HepG2 (cell line): Measurements from ENCODE around the gene DIPK1B. TPM values are rescaled to one million over a fixed set of nuclear protein-coding genes. Genes with fewer than 3 reads are reported as not detected.

ENCODE experiments used
- ADNP ChIP-seq: sonication (generic); formaldehyde crosslinking; IDR thresholded peaks from 2 replicates; pipeline ENCODE4 v1.4.0; 2020; ENCODE audit warnings: missing genetic modification reagents
- ARNTL ChIP-seq: sonication (generic); formaldehyde crosslinking; IDR thresholded peaks from 2 replicates; pipeline ENCODE4 v1.4.0; 2020; ENCODE audit warnings: mild to moderate bottlenecking, missing genetic modification reagents
- ATM ChIP-seq: fragments of 450-650 bp; IDR thresholded peaks from 2 replicates; pipeline ENCODE4 v1.7.1; 2017; ENCODE audit warnings: mild to moderate bottlenecking, borderline replicate concordance
- EED ChIP-seq: sonication (generic); formaldehyde crosslinking; IDR thresholded peaks from 2 replicates; pipeline ENCODE4 v1.5.0; 2020; ENCODE audit warnings: mild to moderate bottlenecking, missing genetic modification reagents
- GFI1 ChIP-seq: sonication (generic); formaldehyde crosslinking; IDR thresholded peaks from 2 replicates; pipeline ENCODE4 v1.5.0; 2020; ENCODE audit warnings: missing genetic modification reagents, mild to moderate bottlenecking, borderline replicate concordance
- IRF1 ChIP-seq: sonication (generic); formaldehyde crosslinking; IDR thresholded peaks from 2 replicates; pipeline ENCODE4 v1.4.0; 2020; ENCODE audit warnings: low read depth, mild to moderate bottlenecking, missing genetic modification reagents
- JUND ChIP-seq: sonication (generic); formaldehyde crosslinking; IDR thresholded peaks from 2 replicates; pipeline ENCODE4 v1.8.0; 2022; ENCODE audit warnings: mild to moderate bottlenecking, missing genetic modification reagents
- MLXIP ChIP-seq: sonication (generic); formaldehyde crosslinking; IDR thresholded peaks from 2 replicates; pipeline ENCODE4 v1.9.0; 2021; ENCODE audit warnings: missing genetic modification reagents, borderline replicate concordance
- PAXIP1 ChIP-seq: sonication (generic); formaldehyde crosslinking; conservative IDR thresholded peaks from 2 replicates; pipeline ENCODE4 v1.4.0; 2020; ENCODE audit warnings: mild to moderate bottlenecking, missing genetic modification reagents, moderate library complexity
- REPIN1 ChIP-seq: sonication (generic); formaldehyde crosslinking; IDR thresholded peaks from 2 replicates; pipeline ENCODE4 v1.8.0; 2022; ENCODE audit warnings: missing genetic modification reagents, low read depth, mild to moderate bottlenecking, borderline replicate concordance
- RFX5 ChIP-seq: IDR thresholded peaks from 2 replicates; pipeline ENCODE4 v1.6.1; 2011; ENCODE audit warnings: low read depth, low read length, improper control_type of control experiment
- SALL1 ChIP-seq: sonication (generic); formaldehyde crosslinking; IDR thresholded peaks from 2 replicates; pipeline ENCODE4 v1.8.0; 2022; ENCODE audit warnings: mild to moderate bottlenecking, missing genetic modification reagents
- TIGD3 ChIP-seq: sonication (generic); formaldehyde crosslinking; IDR thresholded peaks from 2 replicates; pipeline ENCODE4 v1.5.1; 2020; ENCODE audit warnings: mild to moderate bottlenecking, missing genetic modification reagents, borderline replicate concordance
- ZNF276 ChIP-seq: sonication (generic); formaldehyde crosslinking; IDR thresholded peaks from 2 replicates; pipeline ENCODE4 v1.4.0; 2020; ENCODE audit warnings: mild to moderate bottlenecking, low read depth, missing genetic modification reagents
- ZNF282 ChIP-seq: fragments of 450-650 bp; IDR thresholded peaks from 2 replicates; pipeline ENCODE4 v1.6.1; 2018; ENCODE audit not compliant: partially characterized antibody
- ZNF598 ChIP-seq: sonication (generic); formaldehyde crosslinking; IDR thresholded peaks from 2 replicates; pipeline ENCODE4 v1.5.1; 2020; ENCODE audit warnings: mild to moderate bottlenecking, missing genetic modification reagents, borderline replicate concordance
- ZNF704 ChIP-seq: sonication (generic); formaldehyde crosslinking; IDR thresholded peaks from 2 replicates; pipeline ENCODE4 v1.8.1; 2023; ENCODE audit warnings: mild to moderate bottlenecking, inconsistent platforms, moderate library complexity, missing genetic modification reagents, borderline replicate concordance
- polyA plus RNA-seq, 8 experiments: library from polyadenylated mRNA; depleted of rRNA in 3 of 8; stranded (reverse) in 7 of 8; unstranded in 1 of 8; fragments of >200 nt; fragmentation: Illumina TruSeq in 4 of 8; extraction: Trizol in 4 of 8; gene quantifications; 2 replicates each; pipeline versions ENCODE4 v1.2.1 to v1.2.3, GENCODE V29; 2011 to 2016; ENCODE audit warnings: low read depth in 4 of 8, missing spikeins in 1 of 8, mixed read lengths in 1 of 8; ENCODE audit not compliant: insufficient read depth in 1 of 8
- total RNA-seq, 5 experiments: library from RNA; depleted of rRNA; stranded (reverse); fragments of >200 nt; fragmentation: Illumina TruSeq; extraction: Trizol; gene quantifications; 2 replicates each; pipeline ENCODE4 v1.2.3, GENCODE V29; 2016; ENCODE audit warnings: low read depth in 1 of 5

The DIPK1B gene
- total and polyA plus RNA-seq, 2 of the 13 experiments (the other 11 are each of a cell fraction or from before 2014, with no cell fraction given) = 0.18 to 3.9 TPM

- 0 out of 2 replicates have a peak, but pooled peaks have one; percentile 48 for TF ChIP-seq TIGD3 (CRISPR knock-in tag)
- peak; percentile 43; the same call in 1 of the 2 replicates for TF ChIP-seq ZNF598 (CRISPR knock-in tag)
- TF ChIP-seq MLXIP (CRISPR knock-in tag) = no peak
- TF ChIP-seq PAXIP1 (CRISPR knock-in tag) = peak; percentile 23; the same call in 1 of the 2 replicates
- TF ChIP-seq IRF1 (CRISPR knock-in tag) = no peak
- peak; percentile 75; the same call in 1 of the 2 replicates for TF ChIP-seq ARNTL
- TF ChIP-seq ZNF276 = no peak
- no peak for TF ChIP-seq RFX5
- no peak for TF ChIP-seq ZNF282
- TF ChIP-seq SALL1 (CRISPR knock-in tag) = peak; percentile 87
- no peak for TF ChIP-seq ATM
- no peak; the same call in 1 of the 2 replicates for TF ChIP-seq GFI1 (CRISPR knock-in tag)
- peak; percentile 43; the same call in 1 of the 2 replicates for TF ChIP-seq ADNP
- peak; percentile 62; the same call in 1 of the 2 replicates for TF ChIP-seq REPIN1 (CRISPR knock-in tag)
- no peak for TF ChIP-seq ZNF704 (CRISPR knock-in tag)
- TF ChIP-seq EED (CRISPR knock-in tag) = peak; percentile 73; the same call in 1 of the 2 replicates
- no peak for TF ChIP-seq JUND (CRISPR knock-in tag)
Measured at GRCh38 chr9:136728080-136728547, 15.7 kb downstream of the DIPK1B start (continued).
